ENCODE data around the gene SPINT2. TPM values are rescaled to one million over a fixed set of nuclear protein-coding genes. Genes with fewer than 3 reads are reported as not detected.
A peak's percentile ranks its signal among the peaks of the same experiment; 100 is the strongest.

The SPINT2 gene
- total RNA-seq, 1 donor from 2014 or later = 171 TPM

- H3K4me3 ChIP-seq (ENCODE audit: insufficient read depth, low read depth, low read length) = no peak overlapping the region
- FAIRE-seq (no peak), DNase-seq (ENCODE audit: low read depth) (no peak)
- peak overlapping the region; percentile 77 for H2AFZ ChIP-seq (ENCODE audit: low read depth, low read length)
- peak overlapping the region; percentile 2 for H3K4me3 Mint-ChIP-seq (ENCODE audit: unreplicated experiment)
- H3K79me2 ChIP-seq (ENCODE audit: insufficient read depth, low read length) = no peaks in the 10 kb centered on the region
- peaks cover 2% of the 10 kb centered on the region for H3K36me3 Mint-ChIP-seq (ENCODE audit: low read depth, unreplicated experiment)
- no peaks in the 10 kb centered on the region for H3K36me3 ChIP-seq (ENCODE audit: insufficient read depth, low read length)
- H3K27ac Mint-ChIP-seq (ENCODE audit: unreplicated experiment) = peak overlapping the region; percentile 85
- H3K4me2 ChIP-seq (ENCODE audit: low read length) = peak overlapping the region; percentile 76
- no peaks in the 10 kb centered on the region for H3K9me3 Mint-ChIP-seq (ENCODE audit: unreplicated experiment)
- no peaks in the 10 kb centered on the region for H3K27me3 Mint-ChIP-seq (ENCODE audit: low read depth, unreplicated experiment)
- H3K9ac ChIP-seq (ENCODE audit: low read length) = peak overlapping the region; percentile 29
- TF ChIP-seq CTCF (IDR thresholded peaks at IDR 0.05; ENCODE audit: insufficient read depth, low read depth, low read length) (no peak), EZH2 (IDR thresholded peaks at IDR 0.05; ENCODE audit: insufficient read depth, low read length) (no peak)
- no peaks in the 10 kb centered on the region for H3K9me3 ChIP-seq (ENCODE audit: insufficient read depth, low read depth, low read length)
- H3K27ac ChIP-seq (ENCODE audit: low read depth, low read length) = no peak overlapping the region
- H3K4me1 ChIP-seq (ENCODE audit: insufficient read depth, low read length) = peaks cover 12% of the 10 kb centered on the region
- H3K27me3 ChIP-seq (ENCODE audit: insufficient read depth, low read length) = no peaks in the 10 kb centered on the region
- no peaks in the 10 kb centered on the region for H4K20me1 ChIP-seq (ENCODE audit: insufficient read depth, low read length)
- H3K4me1 Mint-ChIP-seq (ENCODE audit: low read depth, unreplicated experiment) = peaks cover 20% of the 10 kb centered on the region
These were observed 13.4 kb upstream of the SPINT2 start for GRCh38 chr19:38250821-38251563.

- Histone ChIP-seq H3K4me2 (ENCODE audit: low read length) (peak overlapping the region; percentile 76), H3K79me2 (ENCODE audit: insufficient read depth, low read length) (no peaks in the 10 kb centered on the region), H2AFZ (ENCODE audit: low read depth, low read length) (peak overlapping the region; percentile 77), H3K27ac (ENCODE audit: low read depth, low read length) (no peak overlapping the region), H3K4me1 (ENCODE audit: insufficient read depth, low read length) (peaks cover 15% of the 10 kb centered on the region), H3K36me3 (ENCODE audit: insufficient read depth, low read length) (no peaks in the 10 kb centered on the region), H3K27me3 (ENCODE audit: insufficient read depth, low read length) (no peaks in the 10 kb centered on the region), H3K9me3 (ENCODE audit: insufficient read depth, low read depth, low read length) (no peaks in the 10 kb centered on the region), H3K9ac (ENCODE audit: low read length) (peak overlapping the region; percentile 29), H4K20me1 (ENCODE audit: insufficient read depth, low read length) (no peaks in the 10 kb centered on the region), H3K4me3 (ENCODE audit: insufficient read depth, low read depth, low read length) (no peak overlapping the region)
- FAIRE-seq = no peak
- Mint-ChIP-seq H3K27ac (ENCODE audit: unreplicated experiment) (peak overlapping the region; percentile 85), H3K9me3 (ENCODE audit: unreplicated experiment) (no peaks in the 10 kb centered on the region), H3K4me3 (ENCODE audit: unreplicated experiment) (peak overlapping the region; percentile 30), H3K27me3 (ENCODE audit: low read depth, unreplicated experiment) (peaks cover under 1% of the 10 kb centered on the region), H3K4me1 (ENCODE audit: low read depth, unreplicated experiment) (peaks cover 20% of the 10 kb centered on the region), H3K36me3 (ENCODE audit: low read depth, unreplicated experiment) (peaks cover 2% of the 10 kb centered on the region)
- DNase-seq (ENCODE audit: low read depth) = no peak
- TF ChIP-seq EZH2 (IDR thresholded peaks at IDR 0.05; ENCODE audit: insufficient read depth, low read length) (no peak), CTCF (IDR thresholded peaks at IDR 0.05; ENCODE audit: insufficient read depth, low read depth, low read length) (no peak)
These were observed 12.8 kb upstream of the SPINT2 start for GRCh38 chr19:38251564-38252051.

GRCh38 chr19:38252385-38252784, 12.0 kb upstream of the SPINT2 start:
- no peak overlapping the region for H3K27ac ChIP-seq (ENCODE audit: low read depth, low read length)
- no peak overlapping the region for H3K4me3 ChIP-seq (ENCODE audit: insufficient read depth, low read depth, low read length)
- H3K27me3 Mint-ChIP-seq (ENCODE audit: low read depth, unreplicated experiment) = peaks cover 2% of the 10 kb centered on the region
- peaks cover 2% of the 10 kb centered on the region for H3K36me3 Mint-ChIP-seq (ENCODE audit: low read depth, unreplicated experiment)
- H3K79me2 ChIP-seq (ENCODE audit: insufficient read depth, low read length) = no peaks in the 10 kb centered on the region
- H3K36me3 ChIP-seq (ENCODE audit: insufficient read depth, low read length) = no peaks in the 10 kb centered on the region
- no peak overlapping the region for H3K9ac ChIP-seq (ENCODE audit: low read length)
- no peak overlapping the region for H3K4me3 Mint-ChIP-seq (ENCODE audit: unreplicated experiment)
- H3K9me3 ChIP-seq (ENCODE audit: insufficient read depth, low read depth, low read length) = no peaks in the 10 kb centered on the region
- peaks cover 20% of the 10 kb centered on the region for H3K4me1 Mint-ChIP-seq (ENCODE audit: low read depth, unreplicated experiment)
- no peak overlapping the region for H3K4me2 ChIP-seq (ENCODE audit: low read length)
- TF ChIP-seq EZH2 (IDR thresholded peaks at IDR 0.05; ENCODE audit: insufficient read depth, low read length) = no peak
- TF ChIP-seq CTCF (IDR thresholded peaks at IDR 0.05; ENCODE audit: insufficient read depth, low read depth, low read length) = no peak
- no peak overlapping the region for H2AFZ ChIP-seq (ENCODE audit: low read depth, low read length)
- FAIRE-seq = no peak
- H4K20me1 ChIP-seq (ENCODE audit: insufficient read depth, low read length) = no peaks in the 10 kb centered on the region
- no peaks in the 10 kb centered on the region for H3K9me3 Mint-ChIP-seq (ENCODE audit: unreplicated experiment)
- H3K4me1 ChIP-seq (ENCODE audit: insufficient read depth, low read length) = peaks cover 15% of the 10 kb centered on the region
- no peak for DNase-seq (ENCODE audit: low read depth)
- H3K27ac Mint-ChIP-seq (ENCODE audit: unreplicated experiment) = peak overlapping the region; percentile 83
- H3K27me3 ChIP-seq (ENCODE audit: insufficient read depth, low read length) = no peaks in the 10 kb centered on the region
